GM18498 (cell line): ENCODE data around the gene DHRS4L2.

Experiments used
- ATAC-seq: cut with Tn5 transposase; IDR thresholded peaks from one replicate; pipeline ENCODE4 v1.9.1; 2021; ENCODE audit warnings: mild to moderate bottlenecking, moderate library complexity; ENCODE audit not compliant: unreplicated experiment

Gene DHRS4L2

DNA sequence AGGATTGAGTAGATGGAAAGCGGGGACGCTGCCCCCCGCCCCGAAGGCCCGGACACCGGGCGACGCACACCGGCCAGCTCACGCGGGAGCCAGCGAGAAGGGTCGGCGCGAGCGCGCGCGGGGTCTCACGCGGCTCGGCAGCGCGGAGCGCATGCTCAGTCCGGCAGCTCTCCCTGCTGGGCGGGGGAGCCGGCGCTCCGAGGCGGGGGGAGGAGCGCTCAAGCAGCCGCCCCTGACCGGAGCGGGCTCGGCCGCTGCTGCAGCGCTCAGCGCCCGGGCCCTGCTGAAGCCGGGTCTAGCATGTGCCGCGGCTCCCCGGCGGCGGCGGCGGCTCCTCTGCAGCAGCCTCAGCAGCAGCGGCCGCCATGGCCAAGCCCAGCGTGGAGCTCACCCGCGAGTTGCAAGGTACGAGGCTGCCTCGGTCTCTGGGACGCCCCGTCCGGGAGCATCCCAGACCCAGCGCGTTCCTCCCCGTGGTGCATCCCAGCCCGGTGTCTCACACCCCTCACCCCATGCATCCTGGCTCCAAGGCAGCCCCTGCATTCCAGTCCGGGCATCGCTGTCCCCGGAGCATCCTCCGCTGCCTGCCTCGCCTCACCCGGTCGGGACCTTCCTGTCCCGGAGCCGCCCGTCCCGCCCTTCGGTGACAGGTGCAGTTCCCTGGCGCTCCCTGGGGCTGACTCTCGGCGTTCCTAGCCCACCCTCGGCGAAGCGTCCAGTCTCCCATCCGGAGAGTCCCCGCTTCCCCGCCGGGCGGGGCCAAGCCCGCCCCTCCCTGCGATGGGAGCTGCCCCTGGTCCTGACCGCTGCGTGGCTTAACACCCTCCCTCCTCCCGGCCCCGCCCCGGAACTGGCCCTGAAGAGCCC, 63.3 kb downstream of the DHRS4L2 start, which contains the start of gene CARMIL3:
CARMIL3 (plus strand) TSS at position 221 of the 867 bp plus-strand sequence; CDS start at position 366, 145 bp downstream.
- ATAC-seq, result peak; percentile 78

DNA sequence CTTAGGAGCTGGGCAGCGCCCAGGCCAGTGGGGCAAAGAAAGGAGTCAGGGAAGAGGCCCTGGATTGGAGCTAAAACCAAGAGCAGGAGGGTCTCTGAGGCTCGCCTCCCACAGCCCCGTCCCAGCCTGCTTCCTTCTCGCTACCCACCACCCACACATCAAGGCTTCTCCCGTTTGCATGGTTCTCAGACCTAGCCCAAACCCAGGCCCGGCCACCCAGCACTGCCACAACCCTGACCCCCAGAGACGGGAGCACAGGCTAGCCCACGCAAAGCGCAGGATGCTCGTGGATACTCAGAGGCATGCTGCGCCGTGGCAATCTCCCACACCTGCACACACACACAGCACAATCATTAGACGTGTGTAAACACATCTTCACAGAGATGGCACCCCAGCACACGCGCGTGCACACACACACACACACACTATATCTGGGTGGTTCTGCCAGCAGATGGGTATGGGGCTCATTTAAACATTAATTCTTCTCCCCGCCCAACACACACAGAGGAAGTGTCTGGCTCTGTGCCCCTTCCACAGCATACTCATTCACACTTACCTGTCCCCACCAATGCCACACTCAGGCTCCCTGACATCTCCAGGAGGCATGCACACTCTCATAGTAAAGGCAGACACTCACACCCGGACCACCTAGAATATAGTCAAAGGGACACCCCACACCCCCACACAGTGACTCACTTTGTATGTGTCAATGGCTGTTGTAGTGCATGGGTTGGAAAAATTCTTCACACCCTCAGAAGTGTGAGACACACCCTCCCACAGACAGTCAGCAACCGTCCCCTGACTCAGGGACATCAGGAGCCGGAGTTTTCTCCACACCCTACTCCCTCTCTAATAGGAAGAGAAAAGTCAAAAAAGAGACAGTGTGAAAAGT, 64.2 kb downstream of the DHRS4L2 start:
- no peak for ATAC-seq

DNA sequence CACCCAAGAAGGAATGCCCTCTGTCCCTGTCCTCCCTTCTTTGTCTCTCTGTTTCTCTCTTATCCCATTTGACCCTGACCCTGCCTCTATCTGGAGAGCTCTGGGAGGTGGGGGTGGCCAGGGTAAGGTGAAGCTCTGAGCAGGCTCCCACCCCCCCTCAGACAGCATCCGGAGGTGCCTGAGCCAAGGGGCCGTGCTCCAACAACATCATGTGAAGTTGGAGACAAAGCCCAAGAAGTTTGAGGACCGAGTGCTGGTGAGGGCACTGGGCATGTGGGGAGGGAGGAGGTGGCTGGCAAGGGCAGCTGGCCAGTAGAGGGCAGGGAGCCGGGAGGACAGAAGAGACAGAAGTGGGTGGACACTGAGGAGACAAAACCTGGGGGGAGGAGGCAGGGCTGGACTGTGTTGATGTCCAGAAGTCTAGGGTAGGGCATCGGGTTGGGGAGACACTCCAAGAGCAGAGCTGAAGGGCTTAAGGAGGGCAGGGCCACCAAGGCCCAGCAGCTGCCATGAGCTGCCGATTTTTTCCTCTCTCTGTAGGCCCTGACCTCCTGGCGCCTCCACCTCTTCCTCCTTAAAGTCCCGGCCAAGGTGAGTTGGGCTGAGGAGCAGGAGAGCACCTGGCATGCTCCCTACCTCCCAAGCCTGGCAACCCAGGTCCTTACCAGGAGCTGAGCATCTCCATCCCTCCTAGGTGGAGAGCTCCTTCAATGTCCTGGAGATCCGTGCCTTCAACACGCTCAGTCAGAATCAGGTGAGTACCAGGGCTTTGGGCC, 65.0 kb downstream of the DHRS4L2 start:
- ATAC-seq, result no peak

DNA sequence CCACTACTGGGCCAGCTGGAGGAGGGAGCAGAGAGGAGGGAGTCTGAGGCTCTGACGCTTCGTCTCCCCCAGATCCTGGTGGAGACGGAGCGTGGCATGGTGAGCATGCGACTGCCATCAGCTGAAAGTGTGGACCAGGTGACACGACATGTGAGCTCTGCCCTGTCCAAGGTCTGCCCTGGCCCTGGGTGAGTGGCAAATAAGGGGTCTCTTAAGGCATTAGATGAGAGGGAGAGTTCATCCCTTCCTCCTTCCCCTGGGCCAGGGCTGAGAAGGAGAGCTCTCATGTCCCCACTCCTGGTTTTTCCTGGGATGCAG, 65.6 kb downstream of the DHRS4L2 start:
- no peak for ATAC-seq

DNA sequence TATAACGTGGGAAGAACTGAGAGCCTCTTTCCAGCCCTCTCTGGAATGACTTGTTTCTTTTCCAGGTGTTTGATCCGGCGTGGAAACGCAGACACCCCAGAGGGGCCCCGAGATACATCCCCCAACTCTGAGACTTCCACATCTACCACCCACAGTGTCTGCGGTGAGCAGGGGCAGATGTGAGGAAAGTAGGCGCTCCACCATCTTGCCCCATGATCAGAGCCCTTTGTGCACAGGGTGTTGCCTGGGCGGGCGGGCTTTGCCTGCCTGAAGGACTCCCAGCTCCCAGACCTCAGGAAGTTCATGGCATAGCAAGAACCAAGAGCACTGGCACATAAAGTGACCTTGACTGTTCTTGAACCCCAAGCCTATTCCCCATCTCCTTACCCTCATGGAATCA, 65.9 kb downstream of the DHRS4L2 start:
- no peak for ATAC-seq
